WTC11 (cell line): ENCODE measurements around the gene DBN1. TPM values are rescaled to one million over a fixed set of nuclear protein-coding genes. Genes with fewer than 3 reads are reported as not detected.

Experiments
- ATF1 ChIP-seq: sonication (generic); formaldehyde crosslinking; IDR thresholded peaks from 2 replicates; pipeline ENCODE4 v1.8.1; 2023; ENCODE audit warnings: mild to moderate bottlenecking, moderate library complexity, missing genetic modification reagents
- CBFB ChIP-seq: sonication (generic); formaldehyde crosslinking; IDR thresholded peaks from 2 replicates; pipeline ENCODE4 v1.8.1; 2022; ENCODE audit warnings: mild to moderate bottlenecking, low read depth, missing genetic modification reagents
- CTCF ChIP-seq: fragments of 200-600 bp; IDR thresholded peaks from 2 replicates; pipeline ENCODE4 v1.8.0; 2022; ENCODE audit warnings: antibody characterized with exemption
- ELF4 ChIP-seq: sonication (generic); formaldehyde crosslinking; IDR thresholded peaks from 2 replicates; pipeline ENCODE4 v1.8.1; 2022; ENCODE audit warnings: low read depth, mild to moderate bottlenecking, moderate library complexity, missing genetic modification reagents
- EMX1 ChIP-seq: fragments of 250-450 bp; sonication (Bioruptor Pico); IDR thresholded peaks from 2 replicates; pipeline ENCODE4 v1.8.0; 2021; ENCODE audit warnings: mild to moderate bottlenecking
- ERG ChIP-seq: fragments of 250-450 bp; sonication (Bioruptor Pico); IDR thresholded peaks from 2 replicates; pipeline ENCODE4 v1.8.0; 2021; ENCODE audit warnings: mild to moderate bottlenecking
- ESRRA ChIP-seq: sonication (generic); formaldehyde crosslinking; IDR thresholded peaks from 2 replicates; pipeline ENCODE4 v1.8.1; 2022; ENCODE audit warnings: mild to moderate bottlenecking, missing genetic modification reagents, borderline replicate concordance
- ETV6 ChIP-seq: sonication (generic); formaldehyde crosslinking; IDR thresholded peaks from 2 replicates; pipeline ENCODE4 v1.8.1; 2022; ENCODE audit warnings: mild to moderate bottlenecking, missing genetic modification reagents
- FOXK1 ChIP-seq: sonication (generic); formaldehyde crosslinking; IDR thresholded peaks from 2 replicates; pipeline ENCODE4 v1.8.0; 2022; ENCODE audit warnings: mild to moderate bottlenecking, moderate library complexity, missing genetic modification reagents
- FOXP4 ChIP-seq: sonication (generic); formaldehyde crosslinking; IDR thresholded peaks from 2 replicates; pipeline ENCODE4 v1.8.0; 2022; ENCODE audit warnings: mild to moderate bottlenecking, missing genetic modification reagents
- IRF1 ChIP-seq: sonication (generic); formaldehyde crosslinking; IDR thresholded peaks from 2 replicates; pipeline ENCODE4 v1.8.0; 2023; ENCODE audit warnings: missing genetic modification reagents
- KAT7 ChIP-seq: sonication (generic); formaldehyde crosslinking; IDR thresholded peaks from 2 replicates; pipeline ENCODE4 v1.8.1; 2023; ENCODE audit warnings: missing genetic modification reagents, mild to moderate bottlenecking, borderline replicate concordance
- MLX ChIP-seq: sonication (generic); formaldehyde crosslinking; IDR thresholded peaks from 2 replicates; pipeline ENCODE4 v1.8.1; 2023; ENCODE audit warnings: mild to moderate bottlenecking, missing genetic modification reagents, moderate library complexity
- MXD4 ChIP-seq: fragments of 250-450 bp; sonication (Bioruptor Pico); IDR thresholded peaks from 2 replicates; pipeline ENCODE4 v1.8.0; 2021; ENCODE audit warnings: mild to moderate bottlenecking, moderate library complexity, borderline replicate concordance
- MYBL2 ChIP-seq: sonication (generic); formaldehyde crosslinking; IDR thresholded peaks from 2 replicates; pipeline ENCODE4 v1.8.1; 2023; ENCODE audit warnings: mild to moderate bottlenecking, moderate library complexity, missing genetic modification reagents
- NFATC4 ChIP-seq: fragments of 250-450 bp; sonication (Bioruptor Pico); IDR thresholded peaks from 2 replicates; pipeline ENCODE4 v1.9.0; 2021; ENCODE audit warnings: mild to moderate bottlenecking
- NFE2L1 ChIP-seq: sonication (generic); formaldehyde crosslinking; IDR thresholded peaks from 2 replicates; pipeline ENCODE4 v1.8.1; 2023; ENCODE audit warnings: missing genetic modification reagents
- NFYB ChIP-seq: sonication (generic); formaldehyde crosslinking; conservative IDR thresholded peaks from 2 replicates; pipeline ENCODE4 v1.8.0; 2022; ENCODE audit warnings: low read depth, missing genetic modification reagents
- NR3C1 ChIP-seq: sonication (generic); formaldehyde crosslinking; conservative IDR thresholded peaks from 2 replicates; pipeline ENCODE4 v1.8.1; 2023; ENCODE audit warnings: low read depth, mild to moderate bottlenecking, missing genetic modification reagents
- PREB ChIP-seq: sonication (generic); formaldehyde crosslinking; IDR thresholded peaks from 2 replicates; pipeline ENCODE4 v1.8.1; 2022; ENCODE audit warnings: mild to moderate bottlenecking, missing genetic modification reagents, moderate library complexity, borderline replicate concordance
- SMAD3 ChIP-seq: sonication (generic); formaldehyde crosslinking; IDR thresholded peaks from 2 replicates; pipeline ENCODE4 v1.8.0; 2022; ENCODE audit warnings: missing genetic modification reagents, mild to moderate bottlenecking, borderline replicate concordance
- SP1 ChIP-seq: sonication (generic); formaldehyde crosslinking; conservative IDR thresholded peaks from 2 replicates; pipeline ENCODE4 v1.8.1; 2022; ENCODE audit warnings: missing genetic modification reagents
- TCF7 ChIP-seq: sonication (generic); formaldehyde crosslinking; IDR thresholded peaks from 2 replicates; pipeline ENCODE4 v1.8.0; 2022; ENCODE audit warnings: mild to moderate bottlenecking, low read depth, missing genetic modification reagents, moderate library complexity
- TEAD1 ChIP-seq: sonication (generic); formaldehyde crosslinking; IDR thresholded peaks from 2 replicates; pipeline ENCODE4 v1.8.0; 2022; ENCODE audit warnings: mild to moderate bottlenecking, missing genetic modification reagents
- ZBTB21 ChIP-seq: sonication (generic); formaldehyde crosslinking; IDR thresholded peaks from 2 replicates; pipeline ENCODE4 v1.8.1; 2023; ENCODE audit warnings: mild to moderate bottlenecking, missing genetic modification reagents, borderline replicate concordance
- ZBTB43 ChIP-seq: sonication (generic); formaldehyde crosslinking; IDR thresholded peaks from 2 replicates; pipeline ENCODE4 v1.8.1; 2023; ENCODE audit warnings: mild to moderate bottlenecking, missing genetic modification reagents
- ZNF121 ChIP-seq: sonication (generic); formaldehyde crosslinking; IDR thresholded peaks from 2 replicates; pipeline ENCODE4 v1.8.0; 2023; ENCODE audit warnings: missing genetic modification reagents
- ZNF263 ChIP-seq: sonication (generic); formaldehyde crosslinking; IDR thresholded peaks from 2 replicates; pipeline ENCODE4 v1.8.1; 2022; ENCODE audit warnings: low read depth, mild to moderate bottlenecking, moderate library complexity, missing genetic modification reagents
- ZNF317 ChIP-seq: sonication (generic); formaldehyde crosslinking; IDR thresholded peaks from 2 replicates; pipeline ENCODE4 v1.8.1; 2023; ENCODE audit warnings: low read depth, mild to moderate bottlenecking, moderate library complexity, missing genetic modification reagents, borderline replicate concordance
- ZNF416 ChIP-seq: fragments of 250-450 bp; sonication (Bioruptor Pico); IDR thresholded peaks from 2 replicates; pipeline ENCODE4 v1.9.0; 2021; ENCODE audit warnings: mild to moderate bottlenecking, inconsistent platforms
- total RNA-seq: library from RNA; stranded (reverse); gene quantifications from 3 replicates; pipeline ENCODE4 v1.2.3, GENCODE V29; 2021

Gene DBN1
- total RNA-seq, 1 experiment from 2014 or later = 288 TPM

GRCh38 chr5:177455036-177455660, 18.3 kb downstream of the DBN1 start (continued):
- TF ChIP-seq ZBTB21 (CRISPR knock-in tag) = peak; percentile 67; the same call in 1 of the 2 replicates
- peak; percentile 59; the same call in 1 of the 2 replicates for TF ChIP-seq ESRRA (CRISPR knock-in tag)
- peak; percentile 84 for TF ChIP-seq NFATC4 (CRISPR knock-in tag)
- TF ChIP-seq MYBL2 (CRISPR knock-in tag) = peak; percentile 78
- TF ChIP-seq ZNF121 (CRISPR knock-in tag) = no peak
- peak; percentile 90 for TF ChIP-seq NFE2L1 (CRISPR knock-in tag)
- TF ChIP-seq ELF4 (CRISPR knock-in tag) = peak; percentile 86; the same call in 1 of the 2 replicates
- TF ChIP-seq TCF7 (CRISPR knock-in tag) = peak; percentile 63; the same call in 1 of the 2 replicates
- 0 out of 2 replicates have a peak, but pooled peaks have one; percentile 72 for TF ChIP-seq PREB (CRISPR knock-in tag)
- TF ChIP-seq SMAD3 (CRISPR knock-in tag) = peak; percentile 36; the same call in 1 of the 2 replicates
- peak; percentile 92 for TF ChIP-seq SP1 (CRISPR knock-in tag)
- peak; percentile 64; the same call in 1 of the 2 replicates for TF ChIP-seq CBFB (CRISPR knock-in tag)
- TF ChIP-seq FOXP4 = peak; percentile 70
- TF ChIP-seq ZNF263 (CRISPR knock-in tag) = no peak
- peak; percentile 15; the same call in 1 of the 2 replicates for TF ChIP-seq ZNF317 (CRISPR knock-in tag)
- peak; percentile 43 for TF ChIP-seq CTCF
- TF ChIP-seq FOXK1 (CRISPR knock-in tag) = peak; percentile 85
- no peak for TF ChIP-seq TEAD1
- TF ChIP-seq EMX1 (CRISPR knock-in tag) = peak; percentile 94
- 0 out of 2 replicates have a peak, but pooled peaks have one; percentile 46 for TF ChIP-seq ZBTB43 (CRISPR knock-in tag)
- TF ChIP-seq NFYB = peak; percentile 1; the same call in 1 of the 2 replicates
- TF ChIP-seq MLX (CRISPR knock-in tag) = peak; percentile 86; the same call in 1 of the 2 replicates
- TF ChIP-seq ZNF416 (CRISPR knock-in tag) = peak; percentile 96
- 0 out of 2 replicates have a peak, but pooled peaks have one; percentile 15 for TF ChIP-seq IRF1
- no peak for TF ChIP-seq NR3C1 (CRISPR knock-in tag)
- peak; percentile 70; the same call in 1 of the 2 replicates for TF ChIP-seq ETV6 (CRISPR knock-in tag)
- TF ChIP-seq ATF1 (CRISPR knock-in tag) = peak; percentile 39; the same call in 1 of the 2 replicates
- TF ChIP-seq ERG (CRISPR knock-in tag) = peak; percentile 88
- peak; percentile 92; the same call in 1 of the 2 replicates for TF ChIP-seq KAT7
- TF ChIP-seq MXD4 (CRISPR knock-in tag) = no peak
